Fibroblast of peridontal ligament (primary cell): ENCODE measurements around the gene TEX52.

Source experiments
- DNase-seq: peaks from one replicate; pipeline ENCODE4 v3.0.0-alpha.2; 2010; ENCODE audit errors: extremely low read depth

The TEX52 gene

DNA sequence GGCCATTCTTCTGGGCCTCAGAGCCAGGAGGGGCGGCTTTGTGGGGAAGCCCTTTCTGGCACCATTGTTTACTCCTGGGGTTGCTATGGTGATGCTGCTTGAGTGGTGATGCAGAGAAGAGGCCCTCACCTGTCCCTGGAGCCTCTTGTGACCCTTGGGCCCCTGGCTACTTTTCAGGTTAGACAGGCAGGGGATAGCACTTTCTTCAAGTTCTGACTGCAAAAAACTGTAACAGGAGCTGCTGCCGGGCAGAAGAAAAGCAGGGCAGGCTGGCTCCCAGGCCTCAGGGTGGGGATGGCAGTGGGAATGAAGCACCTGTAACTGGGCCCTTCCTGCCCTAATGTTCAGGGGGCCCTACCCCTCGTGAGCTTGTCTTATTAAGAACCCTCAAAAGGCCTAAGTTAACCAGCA, at the start of gene TEX52:
TSS of gene TEX52 (minus strand) at position 19 of the 411 bp plus-strand sequence. CDS start at position 6, 13 bp downstream.
- no peak for DNase-seq

DNA sequence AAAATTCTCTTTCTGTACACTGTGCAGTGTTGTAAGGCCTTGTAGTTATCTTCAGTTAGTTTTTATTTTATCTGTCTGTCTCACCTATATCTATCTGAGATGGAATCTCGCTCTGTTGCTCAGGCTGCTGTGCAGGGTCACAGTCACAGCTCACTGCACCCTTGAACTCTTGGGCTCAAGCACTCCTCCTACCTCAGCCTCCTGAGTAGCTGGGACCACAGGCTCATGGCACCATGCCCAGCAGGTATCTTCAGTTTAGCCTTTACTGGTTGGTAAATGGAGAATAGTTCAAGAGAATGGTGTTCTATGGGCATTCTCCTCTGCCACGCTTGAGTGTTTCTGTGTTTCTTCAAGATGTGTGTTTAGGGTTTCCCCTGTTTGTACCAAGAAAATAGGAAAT, 47.4 kb upstream of the TEX52 start:
- no peak for DNase-seq

DNA sequence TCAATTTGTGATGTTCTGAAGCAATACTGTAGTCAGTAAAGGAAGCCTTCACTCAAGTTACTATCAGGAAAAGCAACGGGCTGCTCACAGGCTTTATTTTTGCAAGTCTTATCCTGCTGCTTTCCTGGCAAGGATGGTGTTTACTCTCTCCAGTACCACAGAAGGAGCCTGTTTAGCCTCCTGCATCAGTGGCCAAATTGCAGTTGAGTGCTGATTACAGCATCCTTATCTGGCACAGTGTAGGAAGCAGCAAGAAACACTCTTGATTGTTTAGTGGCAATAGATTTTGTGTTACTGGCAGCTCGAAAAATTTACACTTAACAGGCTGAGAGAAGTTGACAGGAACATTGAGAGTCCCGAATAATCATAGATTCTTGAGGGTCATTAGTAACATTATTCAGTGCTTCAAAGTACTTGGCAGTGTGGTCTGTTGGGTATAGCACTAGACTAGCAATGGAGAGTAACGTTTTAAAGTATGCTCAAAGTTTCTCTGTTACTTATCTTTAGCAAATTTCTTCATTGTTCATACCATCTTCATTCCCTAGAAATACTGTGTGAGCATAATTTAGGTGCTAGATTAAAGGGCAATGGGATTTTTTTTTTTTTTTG, 45.5 kb upstream of the TEX52 start:
- peak; percentile 71 for DNase-seq

DNA sequence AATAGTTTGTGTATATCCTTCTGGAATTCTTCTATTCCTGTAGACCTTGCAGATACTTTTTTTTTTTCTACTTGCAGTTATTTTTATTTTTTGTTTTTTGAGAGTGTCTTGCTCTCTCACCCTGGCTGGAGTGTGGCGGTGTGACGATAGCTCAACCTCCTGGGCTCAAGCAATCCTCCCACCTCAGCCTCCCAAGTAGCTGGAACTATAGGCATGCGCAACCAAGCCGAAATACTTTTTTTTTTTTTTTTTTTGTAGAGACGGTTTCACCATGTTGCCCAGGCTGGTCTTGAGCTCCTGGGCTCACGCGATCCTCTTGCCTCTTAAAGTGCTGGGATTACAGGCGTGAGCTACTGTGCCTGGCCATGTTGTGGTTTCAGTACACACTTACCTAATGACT, 43.8 kb upstream of the TEX52 start:
- DNase-seq = no peak

DNA sequence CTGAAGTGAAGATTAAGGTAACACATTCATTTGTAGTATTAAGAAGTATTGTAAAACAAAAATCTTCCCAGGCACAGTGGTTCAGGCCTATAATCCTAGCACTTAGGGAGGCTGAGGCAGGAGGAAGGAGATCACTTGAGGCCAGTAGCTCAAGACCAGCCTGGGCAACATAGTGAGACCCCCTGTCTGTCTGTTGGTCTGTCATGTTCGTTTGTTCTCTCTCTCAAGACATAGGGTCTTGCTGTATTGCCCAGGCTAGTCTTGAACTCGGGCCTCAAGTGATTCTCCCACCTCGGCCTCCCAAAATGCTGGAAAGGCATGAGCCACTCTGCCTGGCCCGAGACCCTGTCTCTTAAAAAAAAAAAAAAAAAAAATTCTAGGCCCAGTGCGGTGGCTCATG, 40.6 kb upstream of the TEX52 start:
- DNase-seq = no peak

DNA sequence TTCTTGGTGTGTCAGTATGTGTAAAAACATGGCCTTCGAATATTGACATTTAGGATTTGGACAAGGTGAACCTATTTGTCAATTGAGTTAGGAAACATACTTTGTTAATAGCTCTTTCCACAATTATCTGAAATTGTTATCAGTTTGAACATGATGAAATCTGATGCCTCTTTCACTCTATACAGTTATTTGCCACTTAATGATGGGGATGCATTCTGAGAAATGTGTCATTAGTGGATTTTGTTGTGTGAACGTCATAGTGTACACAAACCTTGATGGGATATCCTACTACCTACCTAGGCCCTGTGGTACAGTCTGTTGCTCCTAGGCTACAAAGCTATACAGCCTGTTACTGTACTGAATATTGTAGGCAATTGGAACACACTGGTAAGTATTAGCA, 38.7 kb upstream of the TEX52 start:
- DNase-seq = no peak

DNA sequence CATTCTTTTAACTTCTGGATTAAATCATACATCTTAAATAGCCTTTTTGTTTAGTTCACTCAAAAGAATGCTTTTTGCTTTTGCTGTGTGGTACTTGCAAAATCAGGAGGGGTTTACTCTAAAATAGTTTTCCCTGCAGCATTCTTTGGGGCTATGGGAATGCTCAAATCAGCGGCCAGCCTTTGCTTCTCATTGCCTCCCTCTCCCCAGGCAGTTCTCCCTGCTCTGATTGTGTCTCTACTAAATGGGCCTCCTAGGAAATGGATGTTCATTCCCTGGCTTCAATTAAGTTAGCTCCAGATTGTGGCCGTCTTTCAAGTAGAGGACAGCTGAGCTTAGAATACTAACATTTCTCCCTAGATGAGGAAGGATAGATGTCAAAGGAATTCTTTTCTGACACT, 38.2 kb upstream of the TEX52 start:
- DNase-seq = peak; percentile 85

DNA sequence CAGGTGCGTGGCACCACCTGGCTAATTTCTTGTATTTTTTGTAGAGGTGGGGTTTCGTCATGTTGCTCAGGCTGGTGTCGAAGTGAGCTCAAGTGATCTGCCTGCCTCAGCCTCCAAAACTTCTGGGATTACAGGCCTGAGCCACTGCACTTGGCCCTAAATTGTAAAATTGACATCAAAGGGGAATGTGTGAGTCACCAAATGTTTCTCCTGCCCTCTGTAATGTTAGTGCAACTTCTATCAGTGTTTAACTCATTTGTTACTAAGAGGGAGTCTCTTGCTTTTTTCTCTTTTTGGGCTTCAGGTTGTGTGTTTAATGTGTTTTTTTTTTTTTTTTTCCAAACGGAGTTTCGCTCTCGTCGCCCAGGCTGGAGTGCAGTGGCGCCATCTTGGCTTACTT, 36.2 kb upstream of the TEX52 start:
- DNase-seq = peak; percentile 95

DNA sequence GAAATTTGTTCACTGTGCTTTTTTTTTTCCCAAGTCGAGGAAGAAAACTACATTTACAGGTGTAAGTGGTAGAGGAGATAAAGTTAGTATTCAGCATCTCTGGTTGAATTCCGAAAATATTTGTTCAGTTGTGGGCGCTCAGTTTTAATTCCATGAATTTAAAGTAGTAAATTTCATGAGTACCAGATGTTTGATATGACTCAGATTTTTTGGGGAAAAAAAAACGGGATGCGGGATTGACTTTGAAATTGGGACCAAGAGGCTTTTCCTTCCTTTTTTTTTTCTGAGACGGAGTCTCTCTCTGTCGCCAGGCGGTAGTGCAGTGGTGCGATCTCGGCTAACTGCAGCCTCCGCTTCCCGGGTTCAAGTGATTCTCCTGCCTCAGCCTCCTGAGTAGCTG, 35.4 kb upstream of the TEX52 start:
- peak; percentile 80 for DNase-seq

DNA sequence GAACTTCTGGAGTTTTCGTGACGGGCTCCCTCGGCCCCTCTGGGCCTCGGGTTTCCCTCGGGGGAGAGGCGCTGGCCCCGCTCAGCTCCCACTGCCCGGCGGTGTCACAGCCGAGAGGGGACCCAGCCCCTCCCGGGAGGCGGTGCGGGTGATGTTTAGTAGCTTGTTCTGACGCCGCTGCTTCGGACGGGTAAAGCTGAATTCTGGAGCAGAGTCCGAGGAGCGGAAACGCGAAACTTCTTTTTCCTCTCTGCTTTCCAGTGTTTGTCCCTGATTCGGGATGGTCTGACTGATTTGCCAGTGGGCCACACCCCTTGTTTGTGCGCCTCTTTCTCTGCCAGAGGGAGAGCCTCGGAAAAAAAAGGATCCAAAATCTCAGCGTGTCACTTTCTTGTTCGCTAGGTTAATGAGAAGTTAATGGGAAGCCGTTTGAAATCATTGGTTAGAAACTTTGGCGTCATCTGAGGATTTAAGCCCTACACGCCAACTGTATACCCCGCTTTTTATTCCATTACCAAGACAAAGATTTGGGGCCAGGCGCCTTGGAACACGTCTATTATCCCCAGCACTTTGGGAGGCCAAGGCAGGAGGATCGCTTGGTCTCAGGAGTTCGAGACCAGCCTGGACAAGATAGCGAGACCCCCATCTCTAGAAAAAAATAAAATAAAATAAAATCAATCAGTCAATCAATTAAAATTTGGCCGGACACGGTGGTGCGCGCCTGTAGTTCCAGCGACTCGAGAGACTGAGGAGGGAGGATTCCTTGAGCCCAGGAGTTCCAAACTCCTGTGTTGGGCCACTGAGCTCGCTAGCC, 34.6 kb upstream of the TEX52 start:
- peak; percentile 71 for DNase-seq

DNA sequence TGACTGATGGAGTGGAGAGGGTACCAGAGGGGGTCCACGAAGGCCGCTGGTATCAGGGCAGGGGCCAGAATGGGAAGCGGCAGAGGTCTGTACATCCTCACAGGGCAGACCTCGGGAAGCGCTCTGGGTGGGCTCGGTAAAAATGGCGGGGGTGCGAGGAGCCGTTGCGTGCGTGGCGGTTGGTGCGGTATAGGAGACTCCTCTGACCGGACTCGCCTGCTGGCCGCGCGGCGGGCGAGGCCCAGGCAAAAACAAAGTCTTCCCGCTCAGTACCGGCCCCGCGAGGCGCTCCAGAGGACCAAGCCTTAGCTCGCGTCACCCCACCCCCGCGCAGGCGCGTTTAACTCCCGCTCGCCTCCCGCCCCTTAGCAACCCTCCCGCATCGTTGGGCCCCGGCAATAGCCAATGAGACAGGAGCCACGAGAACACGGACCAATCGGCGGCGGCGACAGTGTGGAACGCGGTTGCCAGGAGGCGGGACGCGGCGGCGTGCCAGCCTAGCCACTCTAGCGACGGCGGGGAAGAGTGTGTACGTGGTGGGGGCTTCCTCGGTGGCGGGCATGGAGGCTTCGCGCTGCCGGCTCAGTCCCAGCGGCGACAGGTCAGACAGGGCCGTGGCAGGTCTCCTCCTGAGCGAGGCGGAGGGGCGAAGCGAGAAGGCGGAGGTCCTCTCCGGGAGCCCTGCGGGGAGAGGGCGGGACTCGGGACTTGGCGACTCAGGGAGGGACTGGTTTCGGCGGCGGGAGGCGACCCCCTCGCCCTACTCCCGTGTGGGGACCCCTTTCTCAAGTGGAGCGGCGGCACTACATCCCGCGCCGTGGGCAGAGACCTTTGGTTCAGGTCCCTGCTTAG, 33.8 kb upstream of the TEX52 start, which contains the start of gene TULP3:
TSS of gene TULP3 (plus strand) at position 504 of the 852 bp plus-strand sequence. CDS start at position 561, 57 bp downstream.
- peak; percentile 97 for DNase-seq

DNA sequence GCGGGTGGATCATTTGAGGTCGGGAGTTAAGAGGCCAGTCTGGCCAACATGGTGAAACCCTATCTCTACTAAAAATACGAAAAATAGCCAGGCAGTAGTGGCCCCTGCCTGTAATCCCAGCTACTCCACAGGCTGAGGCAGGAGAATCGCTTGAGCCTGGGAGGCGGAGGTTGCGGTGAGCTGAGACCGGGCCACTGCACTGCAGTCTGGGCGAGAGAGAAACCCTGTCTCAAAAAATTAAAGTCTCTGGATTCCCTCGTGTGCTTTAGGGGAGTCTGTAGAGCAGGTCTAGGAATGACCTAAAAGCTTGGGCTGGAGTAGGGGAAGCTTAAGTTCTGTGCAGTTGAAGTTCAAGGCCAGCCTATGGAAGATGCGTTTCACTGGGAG, 33.2 kb upstream of the TEX52 start:
- no peak for DNase-seq

DNA sequence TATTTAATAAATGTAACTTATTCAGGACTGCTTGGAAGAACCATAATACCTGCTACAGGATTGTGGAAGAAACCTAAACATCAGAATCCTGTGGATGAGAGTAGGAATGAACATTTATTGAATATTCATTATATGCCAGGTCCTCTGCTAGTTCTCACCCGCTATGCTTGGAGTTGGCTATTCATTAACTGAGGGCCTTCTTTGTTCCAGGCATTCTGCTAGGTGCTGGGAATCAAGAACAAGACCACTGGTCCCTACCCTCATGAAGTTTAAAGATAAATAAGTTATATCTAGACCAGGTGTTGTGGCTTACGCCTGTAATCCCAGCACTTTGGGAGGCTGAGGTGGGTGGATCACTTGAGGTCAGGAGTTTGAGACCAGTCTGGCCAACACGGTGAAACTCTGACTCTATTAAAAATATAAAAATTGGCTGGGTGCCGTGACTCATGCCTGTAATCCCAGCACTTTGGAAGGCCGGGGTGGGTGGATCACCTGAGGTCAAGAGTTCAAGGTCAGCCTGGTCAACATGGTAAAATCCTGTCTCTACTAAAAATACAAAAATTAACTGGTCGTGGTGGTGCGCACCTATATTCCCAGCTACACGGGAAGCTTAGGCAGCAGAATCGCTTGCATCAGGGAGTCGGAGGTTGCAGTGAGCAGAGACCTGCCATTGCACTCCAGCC, 30.1 kb upstream of the TEX52 start:
- no peak for DNase-seq

DNA sequence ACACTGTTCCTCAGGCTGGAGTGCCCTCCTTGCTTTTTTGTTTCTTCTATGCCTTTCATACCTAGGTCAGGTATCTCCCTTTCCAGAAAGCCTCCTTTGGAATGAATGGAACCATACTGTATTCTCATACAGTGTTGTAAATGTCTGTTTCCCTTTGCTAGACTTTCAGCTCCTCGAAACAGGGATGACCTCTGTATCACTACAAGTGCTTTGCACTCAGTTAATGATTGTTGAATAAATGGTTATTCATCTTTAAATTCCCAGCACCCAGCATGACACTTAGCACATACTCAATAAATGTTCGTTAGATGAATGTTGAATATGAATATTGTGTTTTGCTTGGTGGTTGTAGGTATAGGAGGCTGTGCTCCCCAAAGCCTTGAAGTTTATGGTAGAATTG, 28.0 kb upstream of the TEX52 start:
- DNase-seq = no peak

DNA sequence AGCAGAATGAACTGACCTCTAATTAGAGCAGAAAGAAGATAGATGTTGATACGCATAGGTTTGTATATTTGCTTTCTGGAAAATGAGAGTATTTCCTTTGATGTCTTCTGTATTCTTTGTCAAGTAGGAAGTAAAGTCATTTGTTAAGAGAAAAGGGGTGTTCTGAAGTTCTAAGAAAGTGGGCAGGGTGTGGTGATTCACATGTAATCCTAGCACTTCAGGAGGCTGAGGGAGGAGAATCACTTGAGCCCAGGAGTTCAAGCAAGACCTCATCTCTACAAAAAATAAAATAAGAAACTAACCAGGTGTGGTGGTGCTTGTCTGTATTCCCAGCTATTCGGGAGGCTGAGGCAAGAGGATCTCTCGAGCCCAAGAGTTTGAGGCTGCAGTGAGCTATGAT, 23.0 kb upstream of the TEX52 start:
- no peak for DNase-seq

DNA sequence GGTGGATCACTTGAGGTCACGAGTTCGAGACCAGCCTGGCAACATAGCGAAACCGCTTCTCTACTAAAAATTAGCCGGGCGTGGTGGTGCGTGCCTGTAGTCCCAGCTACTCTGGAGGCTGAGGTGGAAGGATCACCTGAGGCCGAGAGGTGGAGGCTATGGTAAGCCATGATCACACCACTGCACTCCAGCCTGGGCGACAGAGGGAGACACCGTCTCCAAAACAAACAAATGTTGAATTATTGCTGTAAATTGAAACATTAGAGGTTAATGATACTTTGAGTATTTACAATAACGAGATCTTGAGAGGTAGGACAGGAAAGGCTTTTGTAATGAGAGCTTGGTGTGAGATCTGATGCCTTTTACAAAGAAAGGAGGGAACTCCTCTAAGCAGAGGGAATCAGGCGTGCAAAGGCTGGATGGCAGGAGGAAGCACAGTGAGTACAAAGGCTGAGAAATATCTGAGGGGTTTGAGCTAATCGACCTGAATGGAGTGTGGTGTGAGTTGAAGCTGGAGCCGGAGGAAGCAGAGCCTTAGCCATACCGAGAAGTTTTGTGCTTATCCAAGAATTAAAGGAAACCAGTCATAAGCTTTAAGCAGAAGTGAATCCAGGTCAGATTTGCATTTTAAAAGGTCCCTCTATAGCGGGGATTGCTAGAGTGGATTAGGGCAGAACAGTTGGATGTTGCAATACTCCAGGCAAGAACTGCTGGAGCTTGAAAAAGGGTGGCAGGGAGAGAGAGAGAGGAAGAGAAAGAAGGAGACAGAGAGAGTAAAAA, 21.3 kb upstream of the TEX52 start:
- peak; percentile 68 for DNase-seq

DNA sequence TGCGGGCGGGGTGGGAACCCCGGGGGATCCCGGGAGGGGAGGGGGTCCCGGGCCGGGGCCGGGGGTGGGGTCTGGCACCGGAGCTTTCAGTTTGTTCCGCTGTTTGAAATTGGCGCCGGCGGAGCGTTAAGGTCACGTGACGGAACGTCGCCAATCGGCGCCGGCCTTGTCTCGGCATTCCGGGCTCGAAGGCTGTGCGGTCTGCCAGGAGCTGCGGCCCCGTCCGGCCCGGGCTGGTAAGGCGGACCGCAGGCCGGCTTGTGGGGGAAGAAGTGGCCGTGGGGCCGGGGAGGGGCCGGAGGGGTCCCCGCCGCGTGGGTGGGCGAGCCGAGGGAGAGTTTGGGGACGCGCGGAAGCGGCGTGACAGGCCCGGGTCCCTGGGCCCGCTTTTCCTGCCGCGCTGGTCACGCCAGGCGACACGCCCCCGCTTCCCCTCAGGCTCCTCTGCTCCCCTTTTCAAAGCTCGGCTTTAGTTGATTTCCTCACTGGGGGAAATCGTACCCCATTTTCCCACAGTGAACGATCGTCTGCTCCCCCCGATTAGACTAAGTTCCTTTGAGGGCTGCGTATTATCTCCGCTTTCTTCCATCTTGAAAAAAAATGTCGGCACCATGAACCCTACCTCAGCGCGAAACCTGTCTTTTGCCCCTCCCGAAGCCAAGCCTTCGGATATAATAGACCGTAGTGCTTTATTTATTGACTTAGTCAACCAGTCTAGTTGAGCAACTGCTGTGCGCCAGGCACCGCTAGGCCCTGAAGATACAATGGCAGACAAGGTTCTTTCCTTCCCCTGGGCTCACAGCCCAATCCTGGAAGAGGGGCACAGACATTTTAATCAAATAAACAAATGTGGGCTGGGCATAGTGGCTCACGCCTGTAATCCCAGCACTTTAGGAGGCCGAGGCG, 20.5 kb upstream of the TEX52 start, which contains the start of the genes FOXM1 and RHNO1:
TSS of gene FOXM1 (minus strand) at position 128 of the 906 bp plus-strand sequence. CDS start 2,696 bp downstream, outside the sequence.
TSS of gene RHNO1 (plus strand) at position 177 of the 906 bp plus-strand sequence. CDS start 8,144 bp downstream, outside the sequence.
- peak; percentile 86 for DNase-seq

DNA sequence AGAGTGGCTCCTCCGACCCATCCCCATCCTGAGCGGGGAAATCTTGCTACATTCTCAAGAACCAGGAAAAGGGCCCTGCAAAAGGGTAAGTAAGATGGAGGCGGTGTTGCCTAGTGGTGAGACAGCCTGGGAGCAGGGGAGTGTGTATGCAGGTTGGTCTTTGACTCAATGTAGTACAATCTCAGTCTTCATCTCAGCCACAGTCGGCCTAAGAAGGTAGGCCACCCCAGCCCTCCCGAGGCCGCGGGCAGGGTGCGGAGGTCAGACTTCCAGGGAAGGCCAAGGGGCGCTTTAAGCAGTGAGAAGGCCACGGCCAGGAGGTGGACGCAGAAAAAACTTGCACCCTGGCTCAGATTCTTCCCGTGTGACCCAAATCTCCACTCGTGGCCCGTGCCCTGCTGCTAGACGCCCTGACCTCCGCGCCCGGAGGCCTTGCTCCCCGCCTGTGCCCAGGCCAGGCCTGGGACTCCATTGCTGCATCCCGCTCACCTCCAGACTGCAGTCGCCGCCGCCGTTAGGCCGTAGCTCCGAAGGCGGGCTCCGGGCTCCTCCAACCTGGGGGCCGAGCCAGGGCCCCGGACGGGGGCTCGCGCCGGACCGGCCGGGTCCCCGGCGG, 19.7 kb upstream of the TEX52 start:
- peak; percentile 24 for DNase-seq

DNA sequence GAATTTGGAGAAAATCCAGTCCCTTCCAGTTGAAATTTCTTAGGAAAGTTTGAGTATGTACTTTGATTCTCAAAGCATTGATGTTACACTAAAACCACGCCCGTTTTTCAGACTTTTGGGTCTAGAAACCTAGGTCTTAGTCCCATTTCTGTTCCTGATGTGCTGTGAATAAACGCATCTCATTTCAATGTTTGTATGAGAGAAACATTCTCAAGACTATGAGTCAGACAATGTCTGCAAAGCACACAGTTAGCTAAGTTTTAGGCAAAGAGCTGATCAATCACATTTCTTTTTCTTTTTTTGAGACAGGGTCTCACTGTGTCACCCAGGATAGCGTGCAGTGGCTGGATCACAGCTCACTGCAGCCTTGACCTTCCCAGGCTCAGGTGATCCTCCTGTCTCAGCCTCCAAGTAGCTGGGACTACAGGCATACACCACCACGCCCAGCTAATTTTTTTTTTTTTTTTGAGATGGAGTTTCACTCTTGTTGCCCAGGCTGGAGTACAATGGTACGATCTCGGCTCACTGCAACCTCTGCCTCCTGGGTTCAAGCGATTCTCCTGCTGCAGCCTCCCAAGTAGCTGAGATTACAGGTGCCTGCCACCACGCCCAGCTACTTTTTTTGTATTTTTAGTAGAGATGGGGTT, 12.3 kb upstream of the TEX52 start:
- peak; percentile 68 for DNase-seq
